HFFc6 (cell line): ENCODE data around the gene JAKMIP1. TPM values are rescaled to one million over a fixed set of nuclear protein-coding genes. Genes with fewer than 3 reads are reported as not detected.

Experiments used
- DNase-seq: peaks from one replicate; pipeline ENCODE4 v3.0.0-alpha.2; 2018
- H3K27ac Mint-ChIP-seq: 2 replicates; pipeline ENCODE4 v1.8.0; 2020; ENCODE audit warnings: mild to moderate bottlenecking, mixed read lengths
- H3K27me3 Mint-ChIP-seq: 2 replicates; pipeline ENCODE4 v1.8.0; 2021; ENCODE audit warnings: mild to moderate bottlenecking, moderate library complexity, mixed read lengths; ENCODE audit not compliant: insufficient read depth
- H3K36me3 Mint-ChIP-seq: 2 replicates; pipeline ENCODE4 v1.8.0; 2021; ENCODE audit warnings: low read depth, mixed read lengths
- H3K4me1 Mint-ChIP-seq: 2 replicates; pipeline ENCODE4 v1.8.0; 2020; ENCODE audit warnings: low read depth, mixed read lengths
- H3K4me3 Mint-ChIP-seq: 2 replicates; pipeline ENCODE4 v1.8.0; 2020; ENCODE audit warnings: mild to moderate bottlenecking, moderate library complexity, mixed read lengths
- H3K9me3 Mint-ChIP-seq: 2 replicates; pipeline ENCODE4 v1.8.0; 2020; ENCODE audit warnings: mild to moderate bottlenecking, mixed read lengths
- CTCF ChIP-seq: fragments of 200-600 bp; sonication (generic); IDR thresholded peaks from 2 replicates; pipeline ENCODE4 v1.5.0; 2021; ENCODE audit warnings: antibody characterized with exemption, mild to moderate bottlenecking
- total RNA-seq, 6 experiments: library from RNA; stranded (reverse); fragmentation: NEBNext Ultra II Directional; extraction: Animal tissue kit (Norgen Biotek cat#: 25700); gene quantifications; 2 replicates in 1 of 6; 3 replicates in 5 of 6; pipeline ENCODE4 v1.2.3, GENCODE V29; 2021

Gene JAKMIP1
- total RNA-seq, 6 experiments from 2014 or later: not detected

- no peaks in the 10 kb centered on the region for H3K4me1 Mint-ChIP-seq
- no peak for DNase-seq
- TF ChIP-seq CTCF: no peak
- no peak overlapping the region for H3K27ac Mint-ChIP-seq
- peaks cover 56% of the 10 kb centered on the region for H3K9me3 Mint-ChIP-seq
- H3K4me3 Mint-ChIP-seq: no peak overlapping the region
- H3K36me3 Mint-ChIP-seq: peaks cover 10% of the 10 kb centered on the region
- H3K27me3 Mint-ChIP-seq: peaks cover 2% of the 10 kb centered on the region
Measured at GRCh38 chr4:6104541-6105130, 95.7 kb downstream of the JAKMIP1 start.

GRCh38 chr4:6097581-6097980 lies 102.8 kb downstream of the JAKMIP1 start:
- Mint-ChIP-seq H3K4me1 (no peaks in the 10 kb centered on the region), H3K9me3 (peaks cover 48% of the 10 kb centered on the region), H3K27ac (no peak overlapping the region), H3K27me3 (no peaks in the 10 kb centered on the region; the same call in 1 of the 2 replicates), H3K4me3 (no peak overlapping the region), H3K36me3 (no peaks in the 10 kb centered on the region)
- TF ChIP-seq CTCF: no peak
- DNase-seq: no peak

- Mint-ChIP-seq H3K27ac (no peak overlapping the region), H3K27me3 (no peaks in the 10 kb centered on the region; the same call in 1 of the 2 replicates), H3K4me1 (no peaks in the 10 kb centered on the region), H3K4me3 (no peak overlapping the region), H3K9me3 (peaks cover 55% of the 10 kb centered on the region), H3K36me3 (no peaks in the 10 kb centered on the region)
- DNase-seq: no peak
- TF ChIP-seq CTCF: no peak
Measured at GRCh38 chr4:6095897-6096296, 104.5 kb downstream of the JAKMIP1 start.

- H3K9me3 Mint-ChIP-seq: peaks cover 60% of the 10 kb centered on the region
- no peaks in the 10 kb centered on the region for H3K4me1 Mint-ChIP-seq
- no peak overlapping the region for H3K4me3 Mint-ChIP-seq
- no peak for DNase-seq
- no peak overlapping the region for H3K27ac Mint-ChIP-seq
- H3K36me3 Mint-ChIP-seq: no peaks in the 10 kb centered on the region
- no peaks in the 10 kb centered on the region for H3K27me3 Mint-ChIP-seq
- no peak for TF ChIP-seq CTCF
Measured at GRCh38 chr4:6095023-6095752, 105.2 kb downstream of the JAKMIP1 start.

- no peak for TF ChIP-seq CTCF
- Mint-ChIP-seq H3K4me3 (no peak overlapping the region), H3K9me3 (peaks cover 65% of the 10 kb centered on the region), H3K27me3 (no peaks in the 10 kb centered on the region), H3K4me1 (no peaks in the 10 kb centered on the region), H3K36me3 (no peaks in the 10 kb centered on the region), H3K27ac (no peak overlapping the region)
- no peak for DNase-seq
Measured at GRCh38 chr4:6093671-6094070, 106.7 kb downstream of the JAKMIP1 start.
